Stimulated activated naive CD8-positive, alpha-beta T cell treated with anti-CD3 and anti-CD28 coated beads, Interleukin-15, amount 100 ng/mL, for 72 hours (primary cell): ENCODE results near the gene STMN1.
"Not testable (repeated sequence)": the region's sequence is repeated elsewhere in the genome, so short reads cannot be mapped to it uniquely, and the experiment has no call there.

Source experiments
- ATAC-seq: fragments of 150-1000 bp; cut with Tn5 transposase; 2 replicates; pipeline ENCODE4 v1.10.0; 2021; ENCODE audit warnings: mild to moderate bottlenecking, moderate library complexity
- DNase-seq, 2 donors: peaks; one replicate each; pipeline ENCODE4 v3.0.0; 2021 to 2022
- H3K27ac Mint-ChIP-seq, 2 donors: one replicate each; pipeline ENCODE4 v1.8.0; 2022; ENCODE audit warnings: mild to moderate bottlenecking in 2 of 2, mixed read lengths in 2 of 2, moderate library complexity in 2 of 2
- H3K27me3 Mint-ChIP-seq: one replicate; pipeline ENCODE4 v1.8.0; 2022; ENCODE audit warnings: mixed read lengths
- H3K4me1 Mint-ChIP-seq: one replicate; pipeline ENCODE4 v1.8.0; 2022; ENCODE audit warnings: mild to moderate bottlenecking, mixed read lengths
- H3K4me3 Mint-ChIP-seq, 2 donors: one replicate each; pipeline ENCODE4 v1.8.0; 2022; ENCODE audit warnings: mild to moderate bottlenecking in 2 of 2, mixed read lengths in 2 of 2, moderate library complexity in 1 of 2
- H3K9me3 Mint-ChIP-seq, 2 donors: one replicate each; pipeline ENCODE4 v1.8.0; 2022; ENCODE audit warnings: mixed read lengths in 2 of 2

The STMN1 gene

GRCh38 chr1:25905680-25906643, at the start of gene STMN1:
Gene STMN1, minus strand, starts transcription at chr1:25906419. Its CDS starts 1,743 bp downstream, at chr1:25904676.
- peaks cover 33% of the 10 kb centered on the region for H3K4me1 Mint-ChIP-seq
- H3K27ac Mint-ChIP-seq, result peak within 1 kb of the TSS; percentile 89 to 97
- H3K9me3 Mint-ChIP-seq, result no peaks in the 10 kb centered on the region
- peak within 1 kb of the TSS; percentile 86 to 90 for H3K4me3 Mint-ChIP-seq
- peaks cover 12% of the 10 kb centered on the region for H3K27me3 Mint-ChIP-seq
- peak; percentile 81 for ATAC-seq
- DNase-seq, result peak; percentile 85 to 89

GRCh38 chr1:25955553-25955952, 49.3 kb upstream of the STMN1 start:
- no peak for ATAC-seq
- no peak for DNase-seq
- peaks cover 5 to 8% of the 10 kb centered on the region in 2 donors for H3K9me3 Mint-ChIP-seq
- no peaks in the 10 kb centered on the region for H3K27me3 Mint-ChIP-seq
- H3K27ac Mint-ChIP-seq, result peak overlapping the region in 1 of 2 donors; percentile 80
- no peak overlapping the region for H3K4me3 Mint-ChIP-seq
- peaks cover 20% of the 10 kb centered on the region for H3K4me1 Mint-ChIP-seq

- Mint-ChIP-seq H3K4me3 (peak overlapping the region in 1 of 2 donors; percentile 5), H3K27me3 (no peaks in the 10 kb centered on the region), H3K27ac (peak overlapping the region in 1 of 2 donors; percentile 72), H3K9me3 (peaks cover 5 to 8% of the 10 kb centered on the region in 2 donors), H3K4me1 (peaks cover 20% of the 10 kb centered on the region)
- DNase-seq (no peak), ATAC-seq (no peak)
Observed at GRCh38 chr1:25954282-25954938, 48.2 kb upstream of the STMN1 start.

- Mint-ChIP-seq H3K4me3 (no peak overlapping the region), H3K4me1 (peaks cover 20% of the 10 kb centered on the region), H3K9me3 (peaks cover 0 to under 1% of the 10 kb centered on the region in 2 donors), H3K27me3 (no peaks in the 10 kb centered on the region), H3K27ac (peak overlapping the region in 1 of 2 donors; percentile 3)
- DNase-seq (no peak), ATAC-seq (no peak)
Observed at GRCh38 chr1:25952841-25953401, 46.7 kb upstream of the STMN1 start.

- H3K9me3 Mint-ChIP-seq, result peaks cover 0 to 5% of the 10 kb centered on the region in 2 donors
- H3K27ac Mint-ChIP-seq, result no peak overlapping the region
- H3K4me1 Mint-ChIP-seq, result peaks cover 7% of the 10 kb centered on the region
- ATAC-seq (no peak), DNase-seq (no peak)
- no peaks in the 10 kb centered on the region for H3K27me3 Mint-ChIP-seq
- no peak overlapping the region for H3K4me3 Mint-ChIP-seq
Observed at GRCh38 chr1:25948641-25949040, 42.4 kb upstream of the STMN1 start.

GRCh38 chr1:25947027-25947426, 40.8 kb upstream of the STMN1 start:
- ATAC-seq (no peak), DNase-seq (no peak)
- Mint-ChIP-seq H3K9me3 (peaks cover 0 to 20% of the 10 kb centered on the region in 2 donors), H3K4me3 (no peak overlapping the region), H3K27ac (peak overlapping the region in 1 of 2 donors; percentile 54), H3K4me1 (no peaks in the 10 kb centered on the region), H3K27me3 (no peaks in the 10 kb centered on the region)

GRCh38 chr1:25945761-25946160, 39.5 kb upstream of the STMN1 start:
- Mint-ChIP-seq H3K4me3 (no peak overlapping the region), H3K4me1 (no peaks in the 10 kb centered on the region), H3K27me3 (no peaks in the 10 kb centered on the region), H3K9me3 (peaks cover 0 to 20% of the 10 kb centered on the region in 2 donors), H3K27ac (no peak overlapping the region)
- ATAC-seq (no peak), DNase-seq (no peak)

- peaks cover 0 to 20% of the 10 kb centered on the region in 2 donors for H3K9me3 Mint-ChIP-seq
- no peak overlapping the region for H3K4me3 Mint-ChIP-seq
- DNase-seq (no peak), ATAC-seq (no peak)
- no peaks in the 10 kb centered on the region for H3K4me1 Mint-ChIP-seq
- H3K27me3 Mint-ChIP-seq, result no peaks in the 10 kb centered on the region
- H3K27ac Mint-ChIP-seq, result no peak overlapping the region
Observed at GRCh38 chr1:25944986-25945385, 38.8 kb upstream of the STMN1 start.

GRCh38 chr1:25943511-25943910, 37.3 kb upstream of the STMN1 start:
- not testable (repeated sequence) for H3K27ac Mint-ChIP-seq, ATAC-seq, H3K27me3 Mint-ChIP-seq, DNase-seq, H3K4me3 Mint-ChIP-seq, H3K4me1 Mint-ChIP-seq
- H3K9me3 Mint-ChIP-seq, result peaks cover 0 to 20% of the 10 kb centered on the region in 2 donors

- Mint-ChIP-seq H3K4me1 (peaks cover 10% of the 10 kb centered on the region), H3K27me3 (no peaks in the 10 kb centered on the region), H3K9me3 (no peaks in the 10 kb centered on the region), H3K27ac (no peak overlapping the region), H3K4me3 (no peak overlapping the region)
- ATAC-seq, result no peak
- no peak for DNase-seq
Observed at GRCh38 chr1:25936947-25937346, 30.7 kb upstream of the STMN1 start.

- Mint-ChIP-seq H3K4me3 (no peak overlapping the region), H3K9me3 (no peaks in the 10 kb centered on the region), H3K27me3 (no peaks in the 10 kb centered on the region), H3K4me1 (peaks cover 10% of the 10 kb centered on the region), H3K27ac (peak overlapping the region in 1 of 2 donors; percentile 15)
- no peak for ATAC-seq
- DNase-seq, result no peak
Observed at GRCh38 chr1:25933479-25934365, 27.5 kb upstream of the STMN1 start.

- ATAC-seq, DNase-seq, H3K27ac Mint-ChIP-seq, H3K9me3 Mint-ChIP-seq, H3K4me3 Mint-ChIP-seq, H3K27me3 Mint-ChIP-seq: not testable (repeated sequence)
- peaks cover 10% of the 10 kb centered on the region for H3K4me1 Mint-ChIP-seq
Observed at GRCh38 chr1:25932811-25933400, 26.7 kb upstream of the STMN1 start.

GRCh38 chr1:25932321-25932720, 26.1 kb upstream of the STMN1 start:
- H3K9me3 Mint-ChIP-seq, result no peaks in the 10 kb centered on the region
- no peak overlapping the region for H3K4me3 Mint-ChIP-seq
- peaks cover 10% of the 10 kb centered on the region for H3K4me1 Mint-ChIP-seq
- DNase-seq (no peak), ATAC-seq (no peak)
- no peaks in the 10 kb centered on the region for H3K27me3 Mint-ChIP-seq
- no peak overlapping the region for H3K27ac Mint-ChIP-seq

- Mint-ChIP-seq H3K27ac (no peak overlapping the region), H3K27me3 (no peaks in the 10 kb centered on the region), H3K4me1 (peaks cover 21% of the 10 kb centered on the region), H3K4me3 (no peak overlapping the region), H3K9me3 (no peaks in the 10 kb centered on the region)
- ATAC-seq, result no peak
- DNase-seq, result no peak
Observed at GRCh38 chr1:25929016-25929415, 22.8 kb upstream of the STMN1 start.
